Spleen (tissue), 7 donors: ENCODE results near the gene DIP2A.

Experiments
- CTCF ChIP-seq, 11 experiments: fragments of 200-600 bp in 7 of 11; fragments of 450-650 bp in 4 of 11; sonication (generic) in 4 of 11; IDR thresholded peaks in 8 of 11; conservative IDR thresholded peaks in 3 of 11; 1 replicate in 7 of 11; 2 replicates in 4 of 11; pipeline versions ENCODE4 v1.4.0 to v1.8.0; 2016 to 2021; ENCODE audit warnings: antibody characterized with exemption in 11 of 11, inconsistent platforms in 4 of 11, mild to moderate bottlenecking in 1 of 11
- POLR2A ChIP-seq, 3 donors: fragments of 450-650 bp; IDR thresholded peaks; one replicate each; pipeline ENCODE4 v1.5.1; 2017; ENCODE audit warnings: antibody characterized with exemption in 3 of 3, mild to moderate bottlenecking in 1 of 3
- POLR2AphosphoS5 ChIP-seq, 3 donors: sonication (generic); formaldehyde crosslinking; IDR thresholded peaks; one replicate each; pipeline ENCODE4 v1.5.1; 2017; ENCODE audit warnings: antibody characterized with exemption in 3 of 3
- donor health status: DM: no; HTN: no; CAD: no; lungs with moderate emphysema.
- donor health status: DM: no; HTN: no; CAD: no.
- donor health status: DM: no; HTN: no; CAD: no.

- TF ChIP-seq CTCF (IDR thresholded peaks at IDR 0.05 in 8 of 11, conservative IDR thresholded peaks at IDR 0.05 in 3 of 11), result no peak
- no peak for TF ChIP-seq POLR2A (IDR thresholded peaks at IDR 0.05)
- TF ChIP-seq POLR2AphosphoS5 (IDR thresholded peaks at IDR 0.05), result no peak
Measured at GRCh38 chr21:46553993-46554392, 95.3 kb downstream of the DIP2A start.
